HUDEP-2 (cell line): Measurements from ENCODE around the gene B4GALNT3.
A peak's percentile ranks its signal among the peaks of the same experiment; 100 is the strongest.
"Not testable (repeated sequence)": the region's sequence is repeated elsewhere in the genome, so short reads cannot be mapped to it uniquely, and the experiment has no call there.

Experiments
- DNase-seq, 76 experiments: peaks; one replicate each; lab custom pipeline; 2025; ENCODE audit not compliant: unreplicated experiment in 76 of 76; lab: John Stamatoyannopoulos, UW

Gene B4GALNT3

DNA sequence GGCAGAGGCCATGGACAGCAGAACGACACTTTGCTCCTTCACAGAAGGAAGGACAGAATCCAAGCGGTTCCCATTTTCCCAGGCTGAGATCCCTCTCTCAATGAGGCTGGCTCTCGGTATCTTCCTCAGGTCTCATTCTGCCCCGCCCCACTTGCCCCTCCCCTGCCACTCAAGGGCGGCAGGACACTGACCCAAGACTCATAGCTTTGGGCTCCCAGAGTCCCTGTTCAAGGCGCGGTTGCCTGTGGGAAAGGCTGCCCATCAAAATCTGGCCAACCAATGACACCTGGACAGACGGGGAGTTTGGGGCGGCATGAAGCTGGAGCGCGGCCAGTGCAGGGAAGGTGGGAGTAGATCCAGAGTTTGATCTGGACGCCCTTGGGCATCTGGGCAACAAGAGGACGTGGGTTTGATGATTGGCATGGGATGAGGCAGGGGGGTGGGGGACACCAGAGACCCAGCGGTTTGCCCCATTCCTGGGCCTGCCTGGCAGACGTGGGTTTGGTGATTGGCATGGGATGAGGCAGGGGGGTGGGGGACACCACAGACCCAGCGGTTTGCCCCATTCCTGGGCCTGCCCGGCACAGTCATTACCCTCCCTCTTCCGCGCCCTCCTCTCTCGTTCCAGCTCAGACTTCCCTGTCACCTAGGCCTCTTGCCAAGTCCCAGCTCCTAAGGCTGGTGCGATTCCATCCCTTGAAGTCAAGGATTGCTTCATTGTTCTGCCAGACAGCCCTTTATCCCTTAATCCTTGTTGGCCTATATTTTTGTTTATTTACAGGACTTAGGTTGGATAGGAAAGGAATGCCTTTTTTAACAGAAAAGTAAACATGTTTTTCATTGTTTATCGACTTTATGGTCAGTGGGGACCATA, 111.4 kb downstream of the B4GALNT3 start:
- no peak for DNase-seq

DNA sequence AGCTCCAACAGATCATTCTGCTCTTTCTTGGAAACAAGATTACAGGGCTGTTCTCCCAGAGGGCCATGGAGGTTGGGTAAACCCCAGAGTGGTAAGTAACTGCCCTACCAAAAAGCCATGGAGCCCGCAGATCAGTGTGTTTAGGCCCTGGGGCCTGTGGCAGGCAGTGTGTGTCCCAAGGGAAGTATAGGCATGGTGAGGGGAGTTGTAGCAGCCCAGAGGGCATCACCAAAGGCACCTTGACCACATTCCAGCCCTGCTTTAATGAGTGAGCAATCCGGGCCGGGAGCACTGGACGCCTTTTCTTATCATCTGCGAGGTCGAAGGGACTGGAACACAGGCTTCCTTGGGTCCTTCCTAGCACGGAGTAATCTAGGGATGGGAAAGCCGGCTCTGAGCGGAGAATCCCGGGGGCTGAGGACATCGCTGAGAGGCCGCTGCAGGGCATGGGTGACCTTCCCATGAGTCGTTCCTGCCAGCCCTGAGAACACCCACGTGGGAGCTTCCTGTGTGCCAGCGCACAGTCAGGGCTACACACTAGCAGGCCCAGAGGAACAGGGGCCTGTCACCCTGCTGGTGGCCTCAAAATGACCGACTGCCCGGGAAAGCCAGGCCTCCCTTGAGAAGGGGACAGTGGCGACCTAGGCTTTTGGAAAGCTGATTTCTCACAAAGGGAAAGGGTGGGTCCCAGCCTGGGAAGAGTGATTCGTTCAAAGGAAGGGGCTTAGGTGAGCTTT, 112.2 kb downstream of the B4GALNT3 start:
- no peak for DNase-seq

DNA sequence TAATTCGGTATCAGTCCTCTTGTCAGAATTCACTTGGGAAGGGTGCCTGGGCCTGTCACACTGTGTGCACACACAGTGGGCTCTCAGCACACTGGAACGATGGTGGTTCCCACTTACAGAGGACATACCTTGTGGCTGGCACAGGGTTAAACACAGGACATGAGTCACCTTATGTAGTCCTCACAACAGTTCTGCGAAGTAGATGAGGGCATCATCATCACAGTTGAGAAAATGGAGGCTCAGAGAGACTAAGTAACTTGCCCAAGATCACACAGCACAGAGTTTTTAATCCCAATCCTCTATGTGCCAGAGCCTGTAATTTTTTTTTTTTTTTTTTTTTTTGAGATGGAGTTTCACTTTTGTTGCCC, 112.8 kb downstream of the B4GALNT3 start:
- no peak for DNase-seq

DNA sequence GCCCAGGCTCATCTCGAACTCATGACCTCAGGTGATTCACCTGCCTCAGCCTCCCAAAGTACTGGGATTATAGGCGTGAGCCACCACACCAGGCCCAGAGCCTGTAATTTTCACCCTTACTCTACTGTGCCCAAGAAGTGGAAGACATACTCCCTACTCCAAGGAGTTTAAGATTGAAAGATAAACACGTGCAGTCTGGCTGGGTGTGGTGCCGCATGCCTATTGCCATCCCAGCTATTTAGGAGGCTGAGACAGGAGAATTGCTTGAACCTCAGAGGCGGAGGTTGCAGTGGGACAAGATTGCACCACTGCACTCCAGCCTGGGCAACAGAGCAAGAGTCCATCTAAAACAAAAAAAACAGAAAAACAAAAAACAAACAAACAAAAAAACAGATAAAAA, 113.5 kb downstream of the B4GALNT3 start:
- peak in 2 of 76 experiments; percentile 10 to 20 for DNase-seq

DNA sequence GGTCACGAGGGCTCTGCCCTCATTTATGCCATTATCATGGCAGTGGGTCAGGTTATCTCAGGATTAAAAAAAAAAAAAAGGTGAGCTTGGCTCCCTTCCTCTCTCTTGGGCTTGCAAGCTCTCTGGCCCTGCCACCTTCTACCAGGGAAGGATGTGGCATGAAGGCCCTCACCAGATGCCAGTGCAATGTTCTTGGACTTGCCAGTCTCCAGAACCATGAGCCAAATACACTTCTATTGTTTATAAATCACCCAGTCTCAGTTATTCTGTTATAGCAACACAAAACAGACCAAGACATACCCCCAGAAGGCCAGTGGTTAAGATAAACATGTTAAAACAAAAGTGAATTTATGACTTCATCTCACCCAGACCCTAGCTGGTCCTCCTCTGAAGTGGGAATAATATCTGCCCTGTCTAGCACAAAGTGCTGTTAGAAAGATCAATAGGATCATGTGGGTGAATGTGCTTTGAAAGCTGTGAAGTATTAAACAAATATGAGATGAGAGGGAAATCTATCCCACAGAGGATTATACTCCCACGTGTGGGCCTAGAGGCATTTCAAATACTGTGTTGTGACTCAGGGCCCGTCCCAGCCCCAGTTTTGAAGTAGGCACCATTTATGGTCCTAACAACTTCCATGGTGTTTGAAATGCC, 114.9 kb downstream of the B4GALNT3 start:
- DNase-seq = no peak

DNA sequence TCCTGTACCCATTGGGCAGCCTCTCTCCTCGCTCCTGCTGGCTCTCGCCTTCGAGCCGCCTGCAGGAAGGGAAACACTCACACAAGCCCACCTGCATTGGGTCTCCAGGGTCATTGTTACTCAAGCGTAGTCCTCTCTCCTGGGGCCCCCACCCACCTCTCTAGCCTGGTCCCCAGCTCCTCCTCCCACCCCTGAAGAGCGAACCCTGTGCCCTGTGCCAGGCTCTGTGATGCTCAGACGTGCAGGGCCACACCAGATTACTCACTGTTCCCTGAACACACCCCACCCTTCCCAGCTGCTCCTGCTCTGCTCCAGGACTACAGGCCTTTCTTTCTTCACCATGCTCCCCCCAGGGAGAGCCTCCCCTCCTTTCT, 115.4 kb downstream of the B4GALNT3 start:
- peak in 1 of 76 experiments; percentile 18 for DNase-seq

DNA sequence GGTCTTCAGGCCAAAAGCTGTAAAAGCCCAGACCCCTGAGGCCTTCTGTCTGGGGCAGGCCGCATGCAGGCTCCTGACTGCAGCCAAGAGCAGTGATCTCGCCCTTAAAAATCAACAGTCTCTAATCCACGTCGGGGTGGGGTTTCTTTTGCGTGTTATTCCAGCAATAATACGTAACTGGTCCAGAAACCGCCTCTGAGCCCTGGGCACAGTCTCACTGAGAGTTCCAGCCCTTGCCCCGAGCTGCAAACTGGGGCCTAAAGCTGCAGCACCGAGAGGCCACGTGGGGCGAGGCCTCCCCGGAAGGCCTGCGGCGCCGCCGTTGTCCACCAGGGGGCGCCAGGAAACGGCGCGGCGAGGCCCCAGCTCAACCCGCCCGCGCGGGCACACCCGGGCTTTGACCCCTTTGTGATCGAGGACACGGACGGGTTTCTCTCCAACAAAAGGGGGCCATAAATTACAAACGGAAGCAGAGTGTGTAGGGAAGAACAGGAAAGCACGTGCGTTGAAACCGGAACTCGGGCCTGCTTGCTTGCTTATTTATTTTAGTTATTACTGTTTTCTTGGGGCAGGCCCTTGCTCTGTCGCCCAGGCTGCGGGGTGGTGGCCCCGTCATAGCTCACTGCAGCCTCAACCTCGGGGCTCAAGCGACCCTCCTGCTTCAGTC, 116.3 kb downstream of the B4GALNT3 start:
- DNase-seq = peak in 74 of 76 experiments; percentile 19 to 91 (median 73)

DNA sequence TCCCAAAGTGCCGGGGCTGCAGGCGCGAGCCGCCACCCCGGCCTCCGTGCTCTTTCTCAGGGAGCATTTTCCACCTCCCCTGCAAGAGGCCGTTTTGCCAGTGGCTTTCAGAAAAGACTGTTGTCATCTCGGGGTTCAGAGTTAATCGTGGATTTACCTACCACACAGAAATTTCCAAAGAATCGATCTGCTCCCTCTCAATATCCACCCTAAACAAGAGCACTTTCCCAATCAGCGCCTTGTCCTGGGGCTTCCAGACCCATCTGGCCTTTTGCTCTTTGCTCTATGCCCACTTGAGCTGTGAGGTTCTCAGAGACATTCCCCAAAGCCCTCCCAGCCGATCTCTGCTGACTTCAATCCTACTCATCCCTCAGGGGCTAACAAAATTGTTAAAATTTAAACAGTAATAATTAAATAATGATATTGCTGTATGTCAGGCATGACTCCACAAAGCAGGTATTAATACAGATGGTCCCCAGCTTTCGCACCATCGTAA, 116.9 kb downstream of the B4GALNT3 start:
- DNase-seq = no peak

DNA sequence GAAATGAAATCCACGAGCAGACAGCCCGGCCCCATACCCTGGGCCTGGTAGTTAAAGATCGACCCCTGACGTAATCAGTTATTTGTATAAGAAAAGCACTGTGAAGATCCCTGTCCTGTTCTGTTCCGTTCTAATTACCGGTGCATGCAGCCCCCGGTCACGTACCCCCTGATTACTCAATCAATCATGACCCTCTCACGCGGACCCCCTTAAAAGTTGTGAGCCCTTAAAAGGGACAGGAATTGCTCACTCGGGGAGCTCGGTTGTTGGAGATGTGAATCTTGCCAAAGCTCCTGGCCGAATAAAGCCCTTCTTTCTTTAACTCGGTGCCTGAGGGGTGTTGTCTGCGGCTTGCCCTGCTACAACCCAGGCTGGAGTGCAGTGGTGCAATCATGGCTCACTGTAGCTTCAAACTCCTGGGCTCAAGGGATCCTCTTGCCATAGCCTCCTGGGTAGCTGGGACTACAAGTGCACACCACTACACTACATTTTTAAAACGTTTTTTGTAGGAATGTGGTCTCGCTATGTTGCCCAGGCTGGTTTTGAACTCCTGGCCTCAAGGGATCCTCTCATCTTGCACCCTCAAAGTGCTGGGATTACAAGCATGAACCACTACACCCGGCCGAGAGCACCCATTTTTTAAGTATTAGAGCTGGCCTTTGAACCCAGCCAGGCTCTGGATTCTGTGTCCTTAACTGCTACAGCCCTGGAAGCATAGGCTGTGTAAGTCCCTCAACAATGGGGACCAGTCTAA, 118.4 kb downstream of the B4GALNT3 start:
- not testable (repeated sequence) for DNase-seq

DNA sequence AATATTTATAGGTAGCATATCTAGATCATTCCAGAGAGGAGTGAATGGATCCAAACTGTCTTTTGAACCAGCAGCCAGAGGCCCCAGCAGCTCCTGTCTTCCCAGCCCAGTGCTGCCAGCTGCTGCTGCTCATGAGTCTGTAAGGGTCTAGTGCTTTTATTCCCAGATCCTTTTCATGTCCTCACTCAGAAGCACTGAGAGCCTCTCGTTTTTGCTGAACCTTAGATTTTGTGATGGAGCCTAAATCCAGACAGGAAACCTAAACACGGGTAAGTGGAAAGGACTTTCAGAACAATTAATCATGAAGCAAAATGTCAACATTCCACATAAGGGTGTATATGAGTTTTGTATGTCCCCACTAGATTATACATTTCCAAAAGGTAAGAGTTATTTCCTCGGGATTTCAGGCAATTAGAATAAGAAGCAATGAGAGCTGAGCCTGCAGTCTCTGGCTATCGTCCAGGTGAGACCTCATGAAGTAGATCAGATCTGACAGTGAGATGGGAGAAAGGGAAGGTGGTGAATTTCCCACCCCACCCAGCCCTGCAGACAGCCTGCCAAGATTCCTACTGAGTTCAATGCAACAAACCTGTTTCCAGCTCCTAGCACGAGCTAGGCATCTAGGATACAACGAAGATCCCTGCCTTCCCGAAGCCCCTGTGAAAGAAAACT, 119.1 kb downstream of the B4GALNT3 start:
- peak in 3 of 76 experiments; percentile 11 to 25 (median 22) for DNase-seq

DNA sequence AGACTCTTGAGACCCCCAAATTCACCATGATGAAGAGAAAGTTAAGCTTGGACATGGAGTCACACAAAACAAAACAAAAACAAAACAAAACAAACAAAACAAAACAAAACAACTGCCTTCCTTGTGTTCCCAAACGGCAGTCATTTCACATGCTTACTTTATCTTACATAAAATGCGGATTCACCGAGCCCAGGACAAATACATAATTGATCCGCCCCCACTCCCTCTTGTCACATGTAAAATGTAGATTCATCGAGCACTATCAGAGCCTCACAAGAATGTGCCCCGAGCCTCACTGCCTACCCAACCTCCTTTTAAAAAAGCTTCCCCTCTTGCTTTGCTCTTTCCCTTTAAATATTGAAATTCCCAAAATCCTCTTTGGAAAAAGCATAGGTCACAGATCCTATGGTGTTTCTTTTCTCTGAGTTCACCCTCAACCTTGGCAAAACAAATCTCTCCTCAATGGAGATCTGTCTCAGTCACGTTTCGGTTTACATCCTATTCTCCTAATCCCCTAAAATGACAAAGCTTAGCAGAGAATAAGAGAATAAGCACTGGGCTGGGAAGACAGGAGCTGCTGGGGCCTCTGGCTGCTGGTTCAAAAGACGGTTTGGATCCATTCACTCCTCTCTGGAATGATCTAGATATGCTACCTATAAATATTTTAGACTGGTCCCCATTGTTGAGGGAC, 119.8 kb downstream of the B4GALNT3 start:
- DNase-seq = peak in 4 of 76 experiments; percentile 14 to 33 (median 22)

DNA sequence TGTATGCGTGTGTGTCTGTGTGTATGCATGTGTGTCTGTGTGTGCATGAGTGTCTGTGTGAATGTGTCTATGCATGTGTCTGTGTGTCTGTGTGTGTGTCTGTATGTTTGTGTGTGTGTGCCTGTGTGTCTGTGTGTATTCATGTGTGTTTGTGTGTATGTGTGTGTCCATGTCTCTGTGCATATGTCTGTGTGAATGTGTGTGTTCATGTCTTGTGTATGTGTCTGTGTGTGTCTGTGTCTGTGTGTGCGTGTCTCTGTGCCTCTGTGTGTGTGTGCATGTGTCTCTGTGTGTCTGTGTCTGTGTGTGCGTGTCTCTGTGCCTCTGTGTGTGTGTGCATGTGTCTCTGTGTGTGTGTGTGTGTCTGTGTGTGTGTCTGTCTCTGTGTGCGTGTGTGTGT, 121.1 kb downstream of the B4GALNT3 start:
- DNase-seq = no peak

DNA sequence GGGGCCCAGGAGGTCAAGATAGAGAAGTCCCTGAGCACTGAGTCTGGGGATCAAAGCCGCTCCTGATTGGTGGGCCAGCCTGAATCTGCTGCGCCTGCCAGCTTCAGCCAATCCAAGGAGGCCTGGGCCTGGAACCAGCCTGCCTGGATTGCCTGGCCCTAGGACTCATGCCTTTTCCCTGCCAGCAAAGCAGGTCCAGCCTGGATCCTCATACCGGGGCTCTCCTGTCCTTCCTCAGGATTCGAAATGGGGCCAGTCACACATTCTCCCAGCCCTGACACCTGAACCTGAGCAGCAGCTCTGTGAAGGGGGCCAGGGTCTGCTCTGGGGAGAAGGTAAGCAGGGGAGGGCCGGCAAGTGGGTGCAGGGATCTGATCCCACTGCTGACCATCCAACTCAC, 121.6 kb downstream of the B4GALNT3 start:
- no peak for DNase-seq

DNA sequence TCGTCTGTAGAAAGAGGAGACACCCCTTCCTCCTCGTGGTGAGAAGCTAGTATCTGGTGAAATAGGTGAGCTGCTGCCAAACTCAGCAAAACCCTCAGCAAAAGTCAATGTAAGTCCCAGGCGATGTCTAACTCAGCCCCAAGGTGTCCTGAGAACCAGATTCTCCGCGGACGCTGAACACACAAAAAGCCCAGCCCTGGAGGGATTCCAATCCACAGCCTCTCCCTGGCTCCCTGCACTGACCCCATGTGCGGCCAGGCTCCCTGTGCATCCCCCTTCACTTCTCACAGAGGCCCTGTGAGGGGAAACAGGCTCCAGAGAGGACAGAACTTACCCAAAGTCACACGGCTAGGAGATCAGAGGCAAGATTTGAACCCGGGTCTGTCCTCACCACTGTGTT, 122.0 kb downstream of the B4GALNT3 start:
- no peak for DNase-seq

DNA sequence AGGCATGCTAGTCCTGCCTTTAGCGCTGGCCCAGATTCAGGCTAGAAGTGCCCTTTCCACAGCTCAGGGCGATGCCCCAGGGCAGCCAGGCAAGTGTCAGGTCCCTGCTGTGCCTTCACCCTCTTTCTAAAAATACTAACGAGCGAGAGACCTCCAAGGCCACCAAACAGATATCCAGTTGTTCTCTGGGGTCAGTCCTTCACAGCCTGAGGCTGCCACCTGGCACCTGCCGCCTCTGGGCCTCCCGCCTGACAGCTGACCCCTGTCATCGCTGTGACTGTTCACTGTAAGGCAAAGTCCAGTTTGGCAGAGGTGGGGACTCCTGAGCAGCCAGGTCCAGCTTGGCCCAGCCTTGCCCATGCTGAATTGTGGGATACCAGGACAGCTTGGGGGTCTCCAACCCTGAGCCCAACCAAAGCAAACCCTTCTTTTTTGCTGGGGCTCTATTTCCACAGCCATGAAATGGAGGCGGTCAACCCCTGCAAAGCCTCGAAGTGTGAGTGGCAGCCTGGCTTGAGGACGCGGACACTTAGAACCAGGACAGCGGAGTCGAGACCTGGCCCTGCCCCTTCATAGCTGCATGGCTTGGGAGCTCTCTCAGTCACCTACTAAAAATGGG, 123.6 kb downstream of the B4GALNT3 start:
- no peak for DNase-seq

DNA sequence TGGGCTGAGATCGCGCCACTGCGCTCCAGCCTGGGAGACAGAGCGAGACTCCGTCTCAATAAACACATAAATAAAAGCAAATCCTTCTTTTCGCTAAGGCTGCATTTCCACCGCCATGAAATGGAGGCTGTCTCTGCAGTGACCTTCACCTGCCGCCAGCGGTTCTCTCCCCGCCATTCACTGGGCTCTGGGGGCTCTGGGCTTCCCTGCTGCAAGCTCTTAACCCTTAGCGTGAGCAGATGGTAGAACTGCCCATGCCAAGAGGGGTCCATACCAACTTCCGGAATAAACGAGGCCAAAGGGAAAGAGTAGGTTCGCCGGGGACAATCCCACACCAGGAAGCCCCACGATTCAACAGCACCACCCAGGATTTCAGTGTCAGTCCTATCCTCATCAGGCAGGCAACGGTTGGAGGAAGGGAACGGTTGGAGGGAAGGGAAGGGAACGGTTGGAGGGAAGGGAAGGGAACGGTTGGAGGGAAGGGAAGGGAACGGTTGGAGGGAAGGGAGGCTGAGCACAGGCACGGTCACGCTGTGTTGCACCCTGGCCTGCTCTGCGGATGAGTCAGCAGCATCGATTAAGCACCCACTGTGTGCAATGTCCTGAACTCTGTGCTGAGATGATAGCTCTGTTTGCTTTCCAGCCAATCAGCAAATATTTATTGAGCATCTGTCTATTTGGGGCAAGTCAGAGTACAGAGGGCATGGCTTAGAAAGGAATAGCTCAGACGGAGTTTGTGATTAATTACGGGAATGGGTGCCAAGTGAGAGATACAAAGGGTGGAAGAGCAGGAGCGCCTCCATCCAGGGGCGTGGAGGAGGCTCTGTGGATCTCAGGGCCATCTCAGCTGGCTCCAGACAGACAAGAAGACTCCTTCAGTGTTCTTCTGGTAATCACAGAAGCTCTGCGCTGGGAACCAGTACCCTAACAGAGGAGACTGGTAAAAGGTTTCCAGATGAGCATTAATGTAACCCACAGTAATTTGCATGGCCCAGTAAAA, 125.6 kb downstream of the B4GALNT3 start:
- DNase-seq = no peak
